ENCODE measurements around the gene DIP2C.

Gene DIP2C

DNA sequence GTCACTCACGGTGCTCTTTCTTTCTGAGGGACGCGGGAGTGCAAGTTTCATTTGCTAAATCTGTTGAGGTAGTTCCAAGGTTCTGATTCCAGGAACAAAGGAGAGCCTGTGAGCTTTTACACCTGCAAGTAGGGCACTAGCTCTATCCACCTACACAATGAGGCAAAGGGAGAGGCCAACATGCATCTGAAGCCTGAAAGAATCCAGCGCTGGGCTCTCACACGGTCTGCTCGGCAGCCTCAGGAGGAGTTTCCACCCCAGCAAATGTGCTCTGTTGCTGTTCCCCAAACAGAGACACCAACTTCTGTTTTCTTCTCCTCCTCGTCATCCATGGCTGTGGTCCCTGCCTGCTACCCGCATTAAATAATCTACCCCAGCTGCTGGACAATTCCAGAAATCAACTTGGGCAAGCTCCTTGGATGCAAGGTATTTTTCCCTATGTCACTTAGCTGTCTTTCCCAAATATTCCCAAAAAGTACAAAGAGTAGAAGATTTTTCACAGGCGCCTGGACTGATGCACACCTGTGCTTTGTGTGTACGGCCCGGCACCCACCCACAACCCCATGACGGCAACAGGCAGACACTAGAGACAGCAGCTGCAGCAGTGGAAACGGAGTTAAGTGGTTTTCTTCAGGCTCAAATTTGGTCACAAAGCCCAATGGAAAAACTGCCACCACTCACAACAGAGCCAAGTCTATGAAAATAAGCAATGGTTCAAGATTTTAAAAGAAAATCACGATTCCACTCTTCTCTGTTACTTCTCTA, 377.4 kb downstream of the DIP2C start:
- peaks cover 24 to 62% (median 43%) of the 10 kb centered on the region in 3 donors for H3K36me3 ChIP-seq
- no peaks in the 10 kb centered on the region for H3K4me1 ChIP-seq
- H3K9me3 ChIP-seq, result no peaks in the 10 kb centered on the region
- no peak overlapping the region for H3K27ac ChIP-seq
- no peak for DNase-seq
- no peak overlapping the region for H3K4me3 ChIP-seq
- no peaks in the 10 kb centered on the region for H3K27me3 ChIP-seq
- TF ChIP-seq, protein P1, sequence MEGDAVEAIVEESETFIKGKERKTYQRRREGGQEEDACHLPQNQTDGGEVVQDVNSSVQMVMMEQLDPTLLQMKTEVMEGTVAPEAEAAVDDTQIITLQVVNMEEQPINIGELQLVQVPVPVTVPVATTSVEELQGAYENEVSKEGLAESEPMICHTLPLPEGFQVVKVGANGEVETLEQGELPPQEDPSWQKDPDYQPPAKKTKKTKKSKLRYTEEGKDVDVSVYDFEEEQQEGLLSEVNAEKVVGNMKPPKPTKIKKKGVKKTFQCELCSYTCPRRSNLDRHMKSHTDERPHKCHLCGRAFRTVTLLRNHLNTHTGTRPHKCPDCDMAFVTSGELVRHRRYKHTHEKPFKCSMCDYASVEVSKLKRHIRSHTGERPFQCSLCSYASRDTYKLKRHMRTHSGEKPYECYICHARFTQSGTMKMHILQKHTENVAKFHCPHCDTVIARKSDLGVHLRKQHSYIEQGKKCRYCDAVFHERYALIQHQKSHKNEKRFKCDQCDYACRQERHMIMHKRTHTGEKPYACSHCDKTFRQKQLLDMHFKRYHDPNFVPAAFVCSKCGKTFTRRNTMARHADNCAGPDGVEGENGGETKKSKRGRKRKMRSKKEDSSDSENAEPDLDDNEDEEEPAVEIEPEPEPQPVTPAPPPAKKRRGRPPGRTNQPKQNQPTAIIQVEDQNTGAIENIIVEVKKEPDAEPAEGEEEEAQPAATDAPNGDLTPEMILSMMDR (IDR thresholded peaks at IDR 0.05), result no peak
- intact Hi-C loops (cut with DNase I; ENCODE audit: low total_unique reads), result no loop called here

DNA sequence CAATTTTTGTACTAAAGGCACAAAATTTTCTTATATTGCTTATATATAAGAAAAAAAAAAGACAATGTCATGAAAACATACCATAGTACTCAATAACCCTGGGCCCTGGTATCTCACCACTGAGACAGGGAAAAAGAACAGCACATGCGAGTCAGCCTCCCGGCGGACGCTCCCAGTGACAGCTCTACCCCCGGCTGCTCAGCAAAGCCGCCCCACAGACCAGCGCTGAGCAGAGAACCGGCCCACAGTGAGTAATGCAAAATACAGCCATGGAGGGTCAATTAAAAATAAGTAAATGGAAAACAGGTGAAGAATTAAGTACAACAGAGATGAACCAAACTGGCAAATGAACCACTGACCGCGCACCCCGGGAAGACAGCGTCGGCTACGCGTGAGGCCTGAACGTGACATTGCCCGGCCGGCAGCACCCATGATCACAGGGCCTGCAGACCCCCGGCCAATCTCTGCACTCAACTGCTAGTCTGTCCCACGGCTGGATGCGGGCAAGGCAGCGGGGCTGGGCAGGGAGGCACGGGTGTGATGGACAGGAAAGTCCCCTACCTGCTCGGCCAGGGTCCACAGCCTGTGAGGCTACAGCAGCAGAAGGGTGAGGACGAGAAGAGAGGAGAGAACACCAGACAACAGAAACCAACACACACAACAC, 378.4 kb downstream of the DIP2C start:
- Histone ChIP-seq H3K36me3 (peaks cover 16 to 64% (median 39%) of the 10 kb centered on the region in 3 donors), H3K4me3 (no peak overlapping the region), H3K27me3 (no peaks in the 10 kb centered on the region), H3K4me1 (no peaks in the 10 kb centered on the region), H3K9me3 (no peaks in the 10 kb centered on the region), H3K27ac (no peak overlapping the region)
- no peak for DNase-seq
- intact Hi-C loops (cut with DNase I; ENCODE audit: low total_unique reads), result no loop called here
- TF ChIP-seq, protein P1 (IDR thresholded peaks at IDR 0.05), result no peak

DNA sequence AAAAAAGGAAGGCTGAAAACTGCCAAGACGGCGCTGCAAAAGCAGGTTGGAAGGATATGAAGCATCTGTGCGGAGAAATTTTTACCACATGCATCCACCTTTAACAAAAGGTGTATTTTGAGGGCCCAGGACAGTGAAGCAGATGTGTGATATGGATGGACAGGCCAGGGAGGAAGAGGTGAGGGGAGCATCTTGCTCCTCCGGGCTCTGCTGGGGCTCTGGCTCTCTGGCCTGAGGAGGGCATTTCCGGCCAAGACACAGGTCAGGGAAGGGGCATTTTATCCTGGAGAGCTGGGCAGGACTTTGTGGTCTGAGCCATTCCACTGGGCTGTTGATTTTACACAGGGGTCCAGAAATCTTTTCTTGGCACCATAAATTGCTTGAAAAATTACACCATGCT, 379.1 kb downstream of the DIP2C start:
- Histone ChIP-seq H3K9me3 (no peaks in the 10 kb centered on the region), H3K4me1 (no peaks in the 10 kb centered on the region), H3K36me3 (peaks cover 16 to 64% (median 40%) of the 10 kb centered on the region in 3 donors), H3K27me3 (no peaks in the 10 kb centered on the region), H3K27ac (no peak overlapping the region), H3K4me3 (no peak overlapping the region)
- intact Hi-C loops (cut with DNase I; ENCODE audit: low total_unique reads), result no loop called here
- TF ChIP-seq, protein P1 (IDR thresholded peaks at IDR 0.05), result no peak
- no peak for DNase-seq

DNA sequence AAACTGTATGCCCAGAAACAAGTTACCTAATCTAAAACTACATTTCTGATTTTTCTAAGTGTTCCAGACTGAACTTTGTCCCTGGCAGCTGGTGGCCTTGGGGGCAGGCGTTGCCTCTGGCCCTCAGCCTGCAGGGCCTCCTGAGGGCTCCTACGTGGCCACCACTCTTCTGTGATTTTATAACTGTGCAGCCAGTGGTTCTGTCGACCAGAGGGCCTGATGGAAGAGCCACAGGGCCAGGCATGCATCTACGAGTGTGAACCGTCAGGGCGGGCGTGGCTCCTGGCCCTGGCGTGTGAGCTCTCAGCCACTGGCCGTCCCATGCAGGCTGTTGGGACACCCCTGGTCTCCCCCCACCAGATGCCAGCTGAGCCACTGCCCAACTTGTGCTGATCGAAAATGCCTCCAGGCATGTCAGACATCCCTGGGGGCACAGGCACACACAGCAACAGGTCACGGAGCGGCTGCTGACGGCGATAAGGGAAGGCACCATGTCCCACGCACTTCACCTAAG, 380.8 kb downstream of the DIP2C start:
- TF ChIP-seq, protein P1 (IDR thresholded peaks at IDR 0.05), result no peak
- intact Hi-C loops (cut with DNase I; ENCODE audit: low total_unique reads), result no loop called here
- Histone ChIP-seq H3K4me3 (no peak overlapping the region), H3K27ac (no peak overlapping the region), H3K4me1 (no peaks in the 10 kb centered on the region), H3K27me3 (no peaks in the 10 kb centered on the region), H3K9me3 (no peaks in the 10 kb centered on the region), H3K36me3 (peaks cover 16 to 64% (median 43%) of the 10 kb centered on the region in 3 donors)
- no peak for DNase-seq

DNA sequence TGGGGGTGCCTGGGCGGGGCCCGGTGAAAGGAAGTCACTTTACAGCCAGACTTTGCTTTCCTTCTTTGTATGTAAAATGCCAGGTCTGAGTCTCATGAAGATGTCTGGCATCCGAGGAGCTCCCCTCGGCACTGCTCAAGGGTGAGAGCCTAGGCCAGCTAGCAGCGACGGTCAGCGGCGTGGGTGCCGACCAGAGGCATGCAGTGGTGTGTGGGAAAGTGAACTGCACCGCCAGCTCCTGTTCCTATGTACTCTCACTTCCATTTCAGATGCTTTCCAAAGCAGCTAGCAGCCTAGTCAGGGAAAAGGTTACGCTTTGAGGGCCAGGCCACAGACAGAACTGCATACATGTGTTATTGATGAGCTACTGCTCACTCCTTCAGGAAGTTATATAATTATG, 381.4 kb downstream of the DIP2C start:
- TF ChIP-seq, protein P1 (IDR thresholded peaks at IDR 0.05), result no peak
- no peaks in the 10 kb centered on the region for H3K4me1 ChIP-seq
- no peaks in the 10 kb centered on the region for H3K27me3 ChIP-seq
- H3K36me3 ChIP-seq, result peaks cover 16 to 64% (median 47%) of the 10 kb centered on the region in 3 donors
- no peaks in the 10 kb centered on the region for H3K9me3 ChIP-seq
- intact Hi-C loops (cut with DNase I; ENCODE audit: low total_unique reads), result no loop called here
- no peak overlapping the region for H3K27ac ChIP-seq
- no peak for DNase-seq
- H3K4me3 ChIP-seq, result no peak overlapping the region
